IMR-90 (cell line): ENCODE data around the gene CASP8AP2.

ENCODE experiments used
- POLR2A ChIP-seq: IDR thresholded peaks from 2 replicates; pipeline ENCODE4 v1.6.1; 2012; ENCODE audit warnings: mild to moderate bottlenecking, low read depth, low read length
- RCOR1 ChIP-seq: IDR thresholded peaks from 2 replicates; pipeline ENCODE4 v1.6.1; 2012; ENCODE audit warnings: mild to moderate bottlenecking, low read length, improper control_type of control experiment; ENCODE audit not compliant: insufficient replicate concordance

DNA sequence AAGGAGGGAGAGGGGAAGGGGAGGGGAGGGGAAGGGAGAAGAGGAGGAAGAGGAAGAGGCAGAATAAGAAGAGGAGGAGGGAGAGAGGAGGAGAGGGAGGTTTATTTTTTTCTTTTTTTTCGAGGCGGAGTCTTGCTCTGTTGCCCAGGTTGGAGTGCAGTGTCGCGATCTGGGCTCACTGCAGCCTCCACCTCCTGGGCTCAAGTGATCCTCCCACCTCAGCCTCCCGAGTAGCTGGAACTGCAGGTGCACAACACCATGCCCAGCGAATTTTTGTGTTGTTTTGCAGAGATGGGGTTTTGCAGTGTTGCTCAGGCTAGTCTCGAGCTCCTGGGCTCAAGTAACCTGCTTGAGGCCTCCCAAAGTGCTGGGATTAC, 58.4 kb downstream of the CASP8AP2 start:
- TF ChIP-seq POLR2A (no peak), RCOR1 (no peak)
